HT1080 (cell line): Measurements from ENCODE around the gene HOXB2. TPM values are rescaled to one million over a fixed set of nuclear protein-coding genes. Genes with fewer than 3 reads are reported as not detected.

Experiments used
- DNase-seq: peaks from one replicate; pipeline ENCODE4 v3.0.0-alpha.2; 2015; ENCODE audit warnings: low read depth
- total RNA-seq: library from RNA; depleted of rRNA; stranded (reverse); fragments of >200 nt; shearing (Covaris generic); gene quantifications from 2 replicates; pipeline ENCODE4 v1.2.3, GENCODE V29; 2014

HOXB2 gene
- total RNA-seq, 1 experiment from 2014 or later, result 40.1 TPM

- DNase-seq, result no peak
These were observed 34.5 kb upstream of the HOXB2 start for GRCh38 chr17:48579471-48579759.

- DNase-seq, result no peak
These were observed 33.9 kb upstream of the HOXB2 start for GRCh38 chr17:48578616-48579470.

- DNase-seq, result peak; percentile 54
These were observed 33.2 kb upstream of the HOXB2 start, which contains the start of gene HOXB4 for GRCh38 chr17:48577946-48578615. Gene HOXB4, minus strand, starts transcription at chr17:48578350. Its CDS starts 31 bp downstream, at chr17:48578319.

GRCh38 chr17:48577330-48577945, 32.5 kb upstream of the HOXB2 start:
- DNase-seq, result no peak

GRCh38 chr17:48576479-48577309, 31.8 kb upstream of the HOXB2 start:
- DNase-seq, result no peak

- DNase-seq, result no peak
These were observed 31.0 kb upstream of the HOXB2 start for GRCh38 chr17:48575673-48576478.

- DNase-seq, result no peak
These were observed 30.2 kb upstream of the HOXB2 start for GRCh38 chr17:48575066-48575582.

GRCh38 chr17:48574505-48575065, 29.7 kb upstream of the HOXB2 start:
- DNase-seq, result no peak

GRCh38 chr17:48571826-48572417, 27.0 kb upstream of the HOXB2 start:
- DNase-seq, result no peak

- DNase-seq, result no peak
These were observed 26.3 kb upstream of the HOXB2 start for GRCh38 chr17:48571024-48571818.

GRCh38 chr17:48570325-48571023, 25.6 kb upstream of the HOXB2 start:
- DNase-seq, result no peak

- no peak for DNase-seq
These were observed 24.9 kb upstream of the HOXB2 start for GRCh38 chr17:48569674-48570324.

GRCh38 chr17:48569240-48569582, 24.3 kb upstream of the HOXB2 start:
- no peak for DNase-seq

GRCh38 chr17:48568499-48569239, 23.8 kb upstream of the HOXB2 start:
- DNase-seq, result no peak

- DNase-seq, result no peak
These were observed 22.9 kb upstream of the HOXB2 start for GRCh38 chr17:48567646-48568354.

- DNase-seq, result no peak
These were observed 22.3 kb upstream of the HOXB2 start for GRCh38 chr17:48567209-48567608.
